Effector CD8-positive, alpha-beta T cell (primary cell): Measurements from ENCODE around the gene KAZN.

ENCODE experiments used
- DNase-seq: peaks from one replicate; lab custom pipeline; 2025; lab: John Stamatoyannopoulos, UW

The KAZN gene

GRCh38 chr1:15139654-15140350 is 541.3 kb downstream of the KAZN start:
- no peak for DNase-seq

- no peak for DNase-seq
These were observed 543.6 kb downstream of the KAZN start for GRCh38 chr1:15141935-15142539.

DNA sequence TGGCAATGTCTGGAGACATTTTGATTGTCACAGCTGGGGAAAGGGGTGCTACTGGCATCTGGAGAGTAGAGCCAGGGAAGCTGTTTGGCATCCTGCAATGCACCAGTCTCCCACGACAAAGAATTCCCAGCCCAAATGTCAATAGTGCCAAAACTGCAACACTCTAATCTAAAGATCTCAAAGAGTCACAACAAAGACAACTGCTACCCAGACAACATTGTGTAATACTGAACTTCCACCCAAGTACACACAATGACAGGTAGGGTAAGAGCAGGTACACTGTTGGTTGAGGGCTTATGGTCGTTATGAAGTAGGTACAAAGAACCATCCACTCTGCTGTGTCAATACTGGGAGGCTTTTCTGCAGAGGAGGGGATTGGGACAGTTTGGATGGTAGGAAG is 546.8 kb downstream of the KAZN start:
- no peak for DNase-seq

DNA sequence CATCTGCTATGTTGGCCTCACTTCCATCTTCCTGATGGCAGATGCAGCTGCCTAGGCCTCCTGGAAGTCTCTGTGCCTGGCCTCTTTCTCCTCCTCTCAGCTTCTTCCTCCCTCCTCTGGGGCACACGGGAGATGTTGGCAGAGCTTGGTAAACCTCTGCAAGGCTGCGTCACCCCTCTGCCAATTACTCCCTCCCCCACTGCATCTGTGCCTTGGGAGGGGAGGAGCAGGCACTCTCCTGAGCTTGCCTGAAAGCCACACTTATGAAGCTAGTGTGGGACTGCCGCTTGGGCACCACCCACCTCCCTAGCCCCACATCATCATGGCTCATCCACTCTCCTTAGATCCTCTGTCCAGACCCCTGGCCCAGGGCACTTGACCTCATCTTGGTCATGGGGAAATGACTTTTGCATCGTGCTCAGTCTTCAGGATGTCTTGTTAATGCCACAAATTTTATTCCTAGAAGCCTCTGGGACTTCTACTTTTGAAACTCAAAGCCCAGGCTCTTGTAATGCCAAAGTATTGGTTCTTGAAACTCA is 547.7 kb downstream of the KAZN start:
- DNase-seq = no peak

DNA sequence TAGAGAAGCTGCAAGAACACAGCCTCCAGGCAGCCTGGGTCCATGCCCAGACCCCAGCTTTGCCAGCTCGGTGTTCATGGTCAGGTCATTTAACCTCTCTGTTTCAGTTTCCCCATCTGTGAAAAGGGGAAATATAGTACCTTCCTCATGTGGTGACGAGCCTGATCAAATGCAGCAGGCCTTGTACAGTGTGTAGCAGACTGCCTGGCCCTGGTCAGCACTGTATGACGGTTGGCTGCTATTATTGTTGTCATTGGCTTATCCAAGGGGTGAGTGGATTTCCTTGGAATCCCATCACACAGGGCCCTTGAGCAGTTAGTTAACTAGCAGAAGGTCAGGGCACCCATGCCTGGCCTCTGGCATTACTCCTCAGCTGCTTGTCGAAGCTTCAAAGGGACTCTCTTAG is 548.5 kb downstream of the KAZN start:
- DNase-seq = no peak

- DNase-seq = no peak
These were observed 549.5 kb downstream of the KAZN start for GRCh38 chr1:15148004-15148403.

GRCh38 chr1:15148475-15148874 is 550.0 kb downstream of the KAZN start:
- no peak for DNase-seq

DNA sequence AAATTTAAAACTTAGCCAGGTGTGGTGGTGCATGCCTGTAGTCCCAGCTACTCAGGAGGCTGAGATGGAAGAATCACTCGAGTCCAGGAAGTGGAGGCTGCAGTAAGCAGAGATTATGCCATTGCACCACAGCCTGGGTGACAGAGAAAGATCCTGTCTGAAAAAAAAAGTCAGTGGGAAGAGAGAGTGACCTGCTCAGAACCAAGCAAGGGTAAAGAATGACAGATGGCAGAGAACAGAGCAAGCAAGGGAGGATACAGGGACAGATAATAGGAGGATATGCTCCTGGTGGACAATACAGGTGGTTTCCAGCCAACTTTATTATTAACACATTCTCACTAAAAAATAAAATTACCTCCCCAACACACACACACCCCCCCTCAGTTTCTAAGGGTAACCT is 550.5 kb downstream of the KAZN start:
- DNase-seq = no peak

DNA sequence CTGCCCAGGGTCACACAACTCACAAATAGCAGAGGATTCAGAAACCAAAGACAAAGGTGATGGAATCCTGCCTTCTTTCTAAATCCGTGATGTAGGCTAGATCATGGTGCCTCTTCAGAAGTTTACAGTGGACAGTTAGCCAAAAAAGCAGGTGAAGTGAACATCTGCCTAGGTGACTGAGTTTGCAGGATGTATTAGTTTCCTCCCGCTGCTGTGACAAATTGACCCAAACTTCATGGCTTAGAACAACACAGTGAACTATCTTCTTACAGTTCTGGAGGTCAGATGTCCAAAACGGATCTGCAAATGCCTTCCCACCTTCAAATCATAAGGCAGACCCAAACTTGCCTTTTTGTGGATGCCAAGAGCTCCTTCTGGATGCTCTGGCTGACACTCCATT is 551.9 kb downstream of the KAZN start:
- no peak for DNase-seq

DNA sequence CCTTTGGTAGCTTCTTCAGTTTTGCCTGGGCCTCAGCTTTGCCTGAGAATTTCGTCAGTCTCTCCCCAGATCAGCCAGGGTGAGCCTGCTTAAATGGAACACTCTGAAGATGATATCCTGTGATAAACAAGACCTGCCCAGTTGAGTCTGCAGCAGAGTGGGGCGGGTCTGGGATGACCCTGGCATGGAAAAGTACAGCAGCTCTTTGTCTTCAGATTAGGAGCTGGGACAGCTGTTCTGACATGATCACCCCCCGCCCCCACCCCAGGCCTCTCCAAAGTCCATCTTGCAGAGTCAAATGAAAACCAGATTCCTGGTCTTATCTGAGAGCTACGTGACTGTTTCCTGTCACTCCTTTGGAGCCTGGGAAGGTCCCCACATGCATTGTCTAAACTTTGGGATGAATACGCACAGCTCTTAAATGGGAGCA is 552.9 kb downstream of the KAZN start:
- DNase-seq = no peak

- no peak for DNase-seq
These were observed 553.4 kb downstream of the KAZN start for GRCh38 chr1:15151871-15152270.

- DNase-seq = no peak
These were observed 554.1 kb downstream of the KAZN start for GRCh38 chr1:15152318-15153183.

DNA sequence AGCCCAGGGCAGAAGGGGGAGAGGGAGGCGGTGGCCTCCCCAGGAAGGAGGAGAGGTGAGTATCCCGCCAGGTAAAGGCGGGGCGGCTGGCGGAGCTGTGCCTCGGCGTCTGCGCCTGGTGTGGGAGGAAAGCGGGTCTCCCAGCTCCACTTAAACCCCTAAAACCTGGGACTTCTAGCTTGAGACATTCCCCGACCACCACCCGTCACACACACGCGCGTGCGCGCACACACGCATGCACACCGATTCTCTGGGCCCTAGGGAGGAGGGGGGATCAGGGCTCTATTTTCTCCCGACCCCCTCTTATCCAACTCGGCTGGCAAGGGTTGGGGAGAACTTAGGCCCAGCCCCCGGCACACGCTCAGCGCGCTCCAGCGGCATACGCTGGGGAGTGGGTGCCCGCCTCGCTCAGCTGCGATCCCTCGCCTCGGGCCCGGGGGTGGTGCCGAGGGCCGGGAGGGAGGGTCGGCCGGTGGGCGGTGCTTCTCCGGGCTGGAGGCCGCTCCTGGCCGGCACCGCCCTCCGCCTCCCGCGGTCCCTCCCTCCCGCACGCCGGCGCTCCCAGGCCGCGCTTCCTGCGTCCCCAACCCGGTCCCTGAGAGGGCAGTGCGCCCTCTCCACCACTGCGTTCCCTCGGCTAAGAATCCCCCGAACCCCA is 554.8 kb downstream of the KAZN start, which contains the start of gene TMEM51:
Gene TMEM51, plus strand, starts transcription at position 564 of the 658 bp plus-strand sequence. CDS start 61,341 bp downstream, outside the sequence.
- no peak for DNase-seq

GRCh38 chr1:15153842-15154479 is 555.5 kb downstream of the KAZN start:
- DNase-seq = no peak

DNA sequence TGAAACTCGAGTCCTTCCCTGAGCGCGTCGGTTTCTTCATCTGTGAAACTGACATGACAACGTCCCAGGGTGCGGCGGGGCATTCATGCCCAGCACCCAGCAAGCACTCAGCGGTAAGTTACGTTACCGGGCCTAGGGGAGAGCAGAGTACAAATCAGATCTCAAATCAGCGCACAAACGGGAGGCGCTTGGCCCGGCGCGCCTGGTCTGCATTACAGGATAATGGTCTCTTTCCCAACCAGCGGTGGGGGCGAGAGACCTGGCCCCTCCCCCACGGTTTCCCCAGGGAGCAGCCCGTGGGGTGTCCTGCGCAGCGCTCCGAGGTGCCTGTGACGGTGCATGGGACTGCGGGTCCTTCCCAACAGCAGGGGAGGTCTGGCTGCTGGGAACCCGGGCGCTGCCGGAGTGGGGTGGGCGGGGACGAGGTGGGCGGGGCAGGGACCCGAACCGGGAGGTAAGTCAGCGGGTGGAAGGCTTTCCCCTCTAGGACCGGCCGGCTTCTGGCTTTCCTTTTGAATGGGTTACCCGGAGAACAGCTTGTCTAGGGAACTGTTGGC is 556.1 kb downstream of the KAZN start:
- no peak for DNase-seq

DNA sequence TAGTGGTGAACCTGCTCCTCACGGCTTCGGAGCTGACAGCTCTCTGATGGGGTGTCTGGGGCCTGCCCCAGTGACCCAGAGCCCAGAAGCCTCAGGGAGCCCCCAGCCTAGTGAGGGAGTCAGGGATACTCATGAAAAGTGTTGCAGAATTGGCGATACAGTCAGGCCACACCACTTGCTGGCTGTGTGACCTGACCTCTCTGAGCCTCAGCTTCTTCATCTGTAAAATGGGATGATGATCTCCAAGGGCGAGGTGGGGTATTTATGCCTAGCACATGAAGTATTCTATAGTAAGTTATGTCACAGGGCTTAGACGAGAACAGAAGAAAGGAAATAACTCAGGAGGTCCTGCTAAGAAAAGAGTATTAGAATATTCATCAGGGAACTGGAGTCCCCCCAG is 556.7 kb downstream of the KAZN start:
- DNase-seq = no peak

GRCh38 chr1:15155888-15156741 is 557.6 kb downstream of the KAZN start:
- no peak for DNase-seq

GRCh38 chr1:15156807-15157380 is 558.4 kb downstream of the KAZN start:
- DNase-seq = no peak

DNA sequence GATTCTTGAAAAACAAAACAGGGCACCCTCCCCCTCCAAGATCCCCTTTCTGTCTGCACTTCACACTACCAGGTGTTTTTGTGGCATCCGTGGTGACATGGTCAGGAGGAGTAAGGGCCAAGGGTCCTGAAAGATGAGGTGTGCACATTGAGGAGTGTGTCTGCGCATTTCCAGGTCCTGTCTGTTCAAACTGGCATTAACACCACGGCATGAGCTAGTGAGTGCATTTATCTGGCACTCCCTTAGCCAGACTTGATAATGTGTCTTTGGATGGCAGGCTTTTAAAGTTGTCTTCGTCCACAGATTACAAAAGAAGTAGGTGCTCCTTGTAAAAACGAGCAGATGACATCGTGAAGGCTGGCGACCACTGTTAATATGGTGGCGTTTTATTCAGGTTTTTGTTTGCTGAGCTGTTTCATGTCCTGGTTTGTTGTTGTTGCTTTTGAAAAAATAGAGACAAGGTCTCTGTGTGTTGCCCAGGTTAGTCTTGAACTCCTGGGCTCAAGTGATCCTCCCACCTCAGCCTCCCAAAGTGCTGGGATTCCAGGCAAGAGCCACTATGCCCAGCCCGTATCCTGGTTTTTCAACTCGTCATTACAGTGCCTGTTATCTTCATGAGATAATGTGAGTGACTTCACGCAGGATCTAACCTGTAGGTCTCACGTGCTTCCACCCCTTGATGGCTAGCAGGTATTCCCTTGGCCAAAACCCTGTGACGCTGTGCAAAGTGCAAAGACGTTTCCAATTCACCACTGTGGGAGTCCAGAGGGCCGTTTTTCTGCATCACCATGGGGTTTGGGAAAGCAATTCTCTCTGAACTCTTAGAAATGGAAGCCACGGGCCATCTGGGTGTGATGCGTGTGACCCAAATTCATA is 559.3 kb downstream of the KAZN start:
- DNase-seq = no peak
